Gastroesophageal sphincter (tissue), 3 donors: Measurements from ENCODE around the gene GPR180.

ENCODE experiments used
- EP300 ChIP-seq: sonication (generic); formaldehyde crosslinking; IDR thresholded peaks from one replicate; pipeline ENCODE4 v1.6.1; 2017; ENCODE audit warnings: antibody characterized with exemption, mild to moderate bottlenecking
- POLR2A ChIP-seq, 2 donors: fragments of 450-650 bp; IDR thresholded peaks; one replicate each; pipeline ENCODE4 v1.6.1; 2017; ENCODE audit warnings: antibody characterized with exemption in 2 of 2, mild to moderate bottlenecking in 2 of 2, moderate library complexity in 1 of 2
- POLR2AphosphoS5 ChIP-seq: sonication (generic); formaldehyde crosslinking; IDR thresholded peaks from one replicate; pipeline ENCODE4 v1.6.1; 2017; ENCODE audit warnings: antibody characterized with exemption
- TF ChIP-seq, protein P1 (sequence below), 4 experiments: fragments of 200-600 bp in 2 of 4; fragments of 450-650 bp in 2 of 4; sonication (generic) in 1 of 4; IDR thresholded peaks; one replicate each; pipeline ENCODE4 v1.5.1; 2017 to 2019; ENCODE audit warnings: antibody characterized with exemption in 4 of 4, mild to moderate bottlenecking in 2 of 4, moderate library complexity in 2 of 4

DNA sequence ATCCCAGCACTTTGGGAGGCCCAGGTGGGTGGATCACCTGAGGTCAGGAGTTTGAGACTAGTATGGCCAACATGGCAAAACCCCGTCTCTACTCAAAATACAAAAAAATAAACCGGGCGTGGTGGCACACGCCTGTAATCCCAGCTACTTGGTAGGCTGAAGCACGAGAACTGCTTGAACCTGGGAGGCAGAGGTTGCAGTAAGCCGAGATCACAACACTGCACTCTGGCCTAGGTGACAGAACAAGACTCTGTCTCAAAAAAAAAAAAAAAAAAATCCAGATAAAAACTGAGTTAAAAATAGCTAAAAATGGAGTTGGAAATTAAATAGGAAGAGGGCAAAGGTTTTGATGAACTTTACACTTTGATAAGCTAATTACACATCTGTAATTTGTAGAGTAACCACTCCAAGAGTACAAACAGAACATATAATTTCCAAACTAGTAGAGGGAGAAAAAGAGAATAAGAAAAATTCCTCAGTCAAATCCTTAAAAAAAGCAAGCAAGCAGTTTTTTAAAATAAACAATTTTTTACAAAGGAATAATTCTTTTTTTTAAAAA lies 16.0 kb upstream of the GPR180 start:
- no peak for TF ChIP-seq EP300
- TF ChIP-seq, protein P1, sequence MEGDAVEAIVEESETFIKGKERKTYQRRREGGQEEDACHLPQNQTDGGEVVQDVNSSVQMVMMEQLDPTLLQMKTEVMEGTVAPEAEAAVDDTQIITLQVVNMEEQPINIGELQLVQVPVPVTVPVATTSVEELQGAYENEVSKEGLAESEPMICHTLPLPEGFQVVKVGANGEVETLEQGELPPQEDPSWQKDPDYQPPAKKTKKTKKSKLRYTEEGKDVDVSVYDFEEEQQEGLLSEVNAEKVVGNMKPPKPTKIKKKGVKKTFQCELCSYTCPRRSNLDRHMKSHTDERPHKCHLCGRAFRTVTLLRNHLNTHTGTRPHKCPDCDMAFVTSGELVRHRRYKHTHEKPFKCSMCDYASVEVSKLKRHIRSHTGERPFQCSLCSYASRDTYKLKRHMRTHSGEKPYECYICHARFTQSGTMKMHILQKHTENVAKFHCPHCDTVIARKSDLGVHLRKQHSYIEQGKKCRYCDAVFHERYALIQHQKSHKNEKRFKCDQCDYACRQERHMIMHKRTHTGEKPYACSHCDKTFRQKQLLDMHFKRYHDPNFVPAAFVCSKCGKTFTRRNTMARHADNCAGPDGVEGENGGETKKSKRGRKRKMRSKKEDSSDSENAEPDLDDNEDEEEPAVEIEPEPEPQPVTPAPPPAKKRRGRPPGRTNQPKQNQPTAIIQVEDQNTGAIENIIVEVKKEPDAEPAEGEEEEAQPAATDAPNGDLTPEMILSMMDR (IDR thresholded peaks at IDR 0.05), result no peak
- no peak for TF ChIP-seq POLR2A (IDR thresholded peaks at IDR 0.05)
- TF ChIP-seq POLR2AphosphoS5, result no peak
